ENCODE results near the gene FZD1. TPM values are rescaled to one million over a fixed set of nuclear protein-coding genes. Genes with fewer than 3 reads are reported as not detected.
A peak's percentile ranks its signal among the peaks of the same experiment; 100 is the strongest.

The FZD1 gene
- polyA plus RNA-seq, 3 donors, result 3.6 to 10.1 (median 7.9) TPM

DNA sequence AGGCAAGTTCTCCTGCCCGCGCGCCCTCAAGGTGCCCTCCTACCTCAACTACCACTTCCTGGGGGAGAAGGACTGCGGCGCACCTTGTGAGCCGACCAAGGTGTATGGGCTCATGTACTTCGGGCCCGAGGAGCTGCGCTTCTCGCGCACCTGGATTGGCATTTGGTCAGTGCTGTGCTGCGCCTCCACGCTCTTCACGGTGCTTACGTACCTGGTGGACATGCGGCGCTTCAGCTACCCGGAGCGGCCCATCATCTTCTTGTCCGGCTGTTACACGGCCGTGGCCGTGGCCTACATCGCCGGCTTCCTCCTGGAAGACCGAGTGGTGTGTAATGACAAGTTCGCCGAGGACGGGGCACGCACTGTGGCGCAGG is 1.4 kb downstream of the FZD1 start:
- peak overlapping the region; percentile 96 to 98 for H3K4me3 Mint-ChIP-seq
- peak overlapping the region; percentile 84 for H2AFZ ChIP-seq (ENCODE audit: insufficient read depth, low read depth, low read length, poor library complexity, severe bottlenecking)
- H3K9me3 Mint-ChIP-seq, result peaks cover 0 to 11% (median 0%) of the 10 kb centered on the region in 7 donors
- H3K4me2 ChIP-seq (replicated peaks; ENCODE audit: extremely low read depth, low read length, poor library complexity, severe bottlenecking), result peak overlapping the region; percentile 94
- peaks cover 13 to 22% (median 14%) of the 10 kb centered on the region in 3 donors for H3K27me3 Mint-ChIP-seq (ENCODE audit: low read depth in 3 of 3)
- intact Hi-C loops (cut with micrococcal nuclease), result loop anchor here in 1 of 2 donors (10.0 kb wide), 1 partner anchor 59 kb away; no protein-coding TSS in a partner anchor
- H3K27ac Mint-ChIP-seq, result no peak overlapping the region
- H3K4me1 ChIP-seq (ENCODE audit: control insufficient read depth in 1 of 2, insufficient read depth in 2 of 2, low read length in 2 of 2), result peaks cover 31 to 41% of the 10 kb centered on the region in 2 donors
- peaks cover 18 to 20% of the 10 kb centered on the region in 2 donors for H3K36me3 Mint-ChIP-seq
- peaks cover 14 to 55% of the 10 kb centered on the region in 2 donors for H3K27me3 ChIP-seq (ENCODE audit: control insufficient read depth in 2 of 2, insufficient read depth in 2 of 2, low read length in 2 of 2)
- peak overlapping the region; percentile 80 for H3K9ac ChIP-seq (ENCODE audit: insufficient read depth, low read length, poor library complexity, severe bottlenecking)
- H3K4me1 Mint-ChIP-seq, result peaks cover 43% of the 10 kb centered on the region
- H3K27ac ChIP-seq (ENCODE audit: low read depth in 1 of 2, low read length in 2 of 2), result peak overlapping the region in 1 of 2 donors; percentile 78
- peak in 1 of 3 donors; percentile 15 for DNase-seq
- WGBS (ENCODE audit: insufficient coverage), result 36% methylated on average over 31 of the region's 31 CpGs
- peaks cover 0 to 9% of the 10 kb centered on the region in 2 donors for H3K9me3 ChIP-seq (replicated peaks in 1 of 2; ENCODE audit: control insufficient read depth in 1 of 2, insufficient read depth in 1 of 2, low read length in 2 of 2)
- TF ChIP-seq, protein P1, sequence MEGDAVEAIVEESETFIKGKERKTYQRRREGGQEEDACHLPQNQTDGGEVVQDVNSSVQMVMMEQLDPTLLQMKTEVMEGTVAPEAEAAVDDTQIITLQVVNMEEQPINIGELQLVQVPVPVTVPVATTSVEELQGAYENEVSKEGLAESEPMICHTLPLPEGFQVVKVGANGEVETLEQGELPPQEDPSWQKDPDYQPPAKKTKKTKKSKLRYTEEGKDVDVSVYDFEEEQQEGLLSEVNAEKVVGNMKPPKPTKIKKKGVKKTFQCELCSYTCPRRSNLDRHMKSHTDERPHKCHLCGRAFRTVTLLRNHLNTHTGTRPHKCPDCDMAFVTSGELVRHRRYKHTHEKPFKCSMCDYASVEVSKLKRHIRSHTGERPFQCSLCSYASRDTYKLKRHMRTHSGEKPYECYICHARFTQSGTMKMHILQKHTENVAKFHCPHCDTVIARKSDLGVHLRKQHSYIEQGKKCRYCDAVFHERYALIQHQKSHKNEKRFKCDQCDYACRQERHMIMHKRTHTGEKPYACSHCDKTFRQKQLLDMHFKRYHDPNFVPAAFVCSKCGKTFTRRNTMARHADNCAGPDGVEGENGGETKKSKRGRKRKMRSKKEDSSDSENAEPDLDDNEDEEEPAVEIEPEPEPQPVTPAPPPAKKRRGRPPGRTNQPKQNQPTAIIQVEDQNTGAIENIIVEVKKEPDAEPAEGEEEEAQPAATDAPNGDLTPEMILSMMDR (IDR thresholded peaks at IDR 0.05), result no peak
- H3K79me2 ChIP-seq (ENCODE audit: insufficient read depth, low read length), result peaks cover 23% of the 10 kb centered on the region
- H3K4me3 ChIP-seq (replicated peaks in 1 of 3; ENCODE audit: low read depth in 2 of 3, low read length in 3 of 3), result peak overlapping the region; percentile 87 to 96 (median 90)
- peaks cover 37% of the 10 kb centered on the region for H4K20me1 ChIP-seq (ENCODE audit: insufficient read depth, low read length)
- H3K36me3 ChIP-seq (replicated peaks in 1 of 2; ENCODE audit: control insufficient read depth in 1 of 2, insufficient read depth in 2 of 2, low read length in 2 of 2), result no peaks in the 10 kb centered on the region

DNA sequence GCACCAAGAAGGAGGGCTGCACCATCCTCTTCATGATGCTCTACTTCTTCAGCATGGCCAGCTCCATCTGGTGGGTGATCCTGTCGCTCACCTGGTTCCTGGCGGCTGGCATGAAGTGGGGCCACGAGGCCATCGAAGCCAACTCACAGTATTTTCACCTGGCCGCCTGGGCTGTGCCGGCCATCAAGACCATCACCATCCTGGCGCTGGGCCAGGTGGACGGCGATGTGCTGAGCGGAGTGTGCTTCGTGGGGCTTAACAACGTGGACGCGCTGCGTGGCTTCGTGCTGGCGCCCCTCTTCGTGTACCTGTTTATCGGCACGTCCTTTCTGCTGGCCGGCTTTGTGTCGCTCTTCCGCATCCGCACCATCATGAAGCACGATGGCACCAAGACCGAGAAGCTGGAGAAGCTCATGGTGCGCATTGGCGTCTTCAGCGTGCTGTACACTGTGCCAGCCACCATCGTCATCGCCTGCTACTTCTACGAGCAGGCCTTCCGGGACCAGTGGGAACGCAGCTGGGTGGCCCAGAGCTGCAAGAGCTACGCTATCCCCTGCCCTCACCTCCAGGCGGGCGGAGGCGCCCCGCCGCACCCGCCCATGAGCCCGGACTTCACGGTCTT is 1.9 kb downstream of the FZD1 start:
- Mint-ChIP-seq H3K9me3 (peaks cover 0 to 11% (median 0%) of the 10 kb centered on the region in 7 donors), H3K36me3 (peaks cover 18 to 20% of the 10 kb centered on the region in 2 donors), H3K27me3 (ENCODE audit: low read depth in 3 of 3) (peaks cover 13 to 19% (median 14%) of the 10 kb centered on the region in 3 donors), H3K4me3 (peak overlapping the region; percentile 96 to 98), H3K27ac (peak overlapping the region in 1 of 7 donors; percentile 88), H3K4me1 (peaks cover 43% of the 10 kb centered on the region)
- Histone ChIP-seq H3K27me3 (ENCODE audit: control insufficient read depth in 2 of 2, insufficient read depth in 2 of 2, low read length in 2 of 2) (peaks cover 14 to 50% of the 10 kb centered on the region in 2 donors), H3K36me3 (replicated peaks in 1 of 2; ENCODE audit: control insufficient read depth in 1 of 2, insufficient read depth in 2 of 2, low read length in 2 of 2) (no peaks in the 10 kb centered on the region), H2AFZ (ENCODE audit: insufficient read depth, low read depth, low read length, poor library complexity, severe bottlenecking) (peak overlapping the region; percentile 84), H3K79me2 (ENCODE audit: insufficient read depth, low read length) (peaks cover 23% of the 10 kb centered on the region), H3K9me3 (replicated peaks in 1 of 2; ENCODE audit: control insufficient read depth in 1 of 2, insufficient read depth in 1 of 2, low read length in 2 of 2) (peaks cover 0 to 9% of the 10 kb centered on the region in 2 donors), H3K4me2 (replicated peaks; ENCODE audit: extremely low read depth, low read length, poor library complexity, severe bottlenecking) (peak overlapping the region; percentile 94), H4K20me1 (ENCODE audit: insufficient read depth, low read length) (peaks cover 37% of the 10 kb centered on the region), H3K27ac (ENCODE audit: low read depth in 1 of 2, low read length in 2 of 2) (no peak overlapping the region), H3K9ac (ENCODE audit: insufficient read depth, low read length, poor library complexity, severe bottlenecking) (peak overlapping the region; percentile 80), H3K4me3 (replicated peaks in 1 of 3; ENCODE audit: low read depth in 2 of 3, low read length in 3 of 3) (peak overlapping the region; percentile 87 to 96 (median 90)), H3K4me1 (ENCODE audit: control insufficient read depth in 1 of 2, insufficient read depth in 2 of 2, low read length in 2 of 2) (peaks cover 31 to 41% of the 10 kb centered on the region in 2 donors)
- intact Hi-C loops (cut with micrococcal nuclease), result loop anchor here in 1 of 2 donors (10.0 kb wide), 1 partner anchor 59 kb away; no protein-coding TSS in a partner anchor
- 95% methylated on average over 43 of the region's 43 CpGs for WGBS (ENCODE audit: insufficient coverage)
- TF ChIP-seq, protein P1 (IDR thresholded peaks at IDR 0.05), result no peak
- DNase-seq, result no peak

Measured in CD14-positive monocyte (primary cell).